ENCODE measurements around the gene GFM1. TPM values are rescaled to one million over a fixed set of nuclear protein-coding genes. Genes with fewer than 3 reads are reported as not detected.

Gene GFM1
- total RNA-seq, 1 experiment from 2014 or later: 53.0 TPM

GRCh38 chr3:158668506-158668905 lies 24.2 kb downstream of the GFM1 start:
- no peaks in the 10 kb centered on the region for H3K4me1 ChIP-seq (ENCODE audit: insufficient read depth, low read length, poor library complexity, severe bottlenecking)
- intact Hi-C loops (cut with micrococcal nuclease; ENCODE audit: unreplicated experiment): no loop called here
- no peak overlapping the region for H3K4me3 ChIP-seq (ENCODE audit: low read depth, low read length, poor library complexity, severe bottlenecking)
- H3K27ac ChIP-seq (ENCODE audit: low read depth, low read length, poor library complexity, severe bottlenecking): no peak overlapping the region
- no peaks in the 10 kb centered on the region for H3K9me3 ChIP-seq (ENCODE audit: low read depth, low read length, poor library complexity, severe bottlenecking)
- no peaks in the 10 kb centered on the region for H3K27me3 ChIP-seq (replicated peaks; ENCODE audit: insufficient read depth, low read depth, low read length, poor library complexity)
- H3K36me3 ChIP-seq (ENCODE audit: insufficient read depth, low read length, poor library complexity, severe bottlenecking): peaks cover 21% of the 10 kb centered on the region
- DNase-seq (ENCODE audit: low spot score): no peak
- CTCF ChIA-PET: no interaction called here
- POLR2A ChIA-PET (ENCODE audit: low non-redundant PET): no interaction called here
- no peak for TF ChIP-seq EZH2 (IDR thresholded peaks at IDR 0.05; ENCODE audit: borderline replicate concordance, low read depth, low read length, poor library complexity, severe bottlenecking)
- TF ChIP-seq, protein P1, sequence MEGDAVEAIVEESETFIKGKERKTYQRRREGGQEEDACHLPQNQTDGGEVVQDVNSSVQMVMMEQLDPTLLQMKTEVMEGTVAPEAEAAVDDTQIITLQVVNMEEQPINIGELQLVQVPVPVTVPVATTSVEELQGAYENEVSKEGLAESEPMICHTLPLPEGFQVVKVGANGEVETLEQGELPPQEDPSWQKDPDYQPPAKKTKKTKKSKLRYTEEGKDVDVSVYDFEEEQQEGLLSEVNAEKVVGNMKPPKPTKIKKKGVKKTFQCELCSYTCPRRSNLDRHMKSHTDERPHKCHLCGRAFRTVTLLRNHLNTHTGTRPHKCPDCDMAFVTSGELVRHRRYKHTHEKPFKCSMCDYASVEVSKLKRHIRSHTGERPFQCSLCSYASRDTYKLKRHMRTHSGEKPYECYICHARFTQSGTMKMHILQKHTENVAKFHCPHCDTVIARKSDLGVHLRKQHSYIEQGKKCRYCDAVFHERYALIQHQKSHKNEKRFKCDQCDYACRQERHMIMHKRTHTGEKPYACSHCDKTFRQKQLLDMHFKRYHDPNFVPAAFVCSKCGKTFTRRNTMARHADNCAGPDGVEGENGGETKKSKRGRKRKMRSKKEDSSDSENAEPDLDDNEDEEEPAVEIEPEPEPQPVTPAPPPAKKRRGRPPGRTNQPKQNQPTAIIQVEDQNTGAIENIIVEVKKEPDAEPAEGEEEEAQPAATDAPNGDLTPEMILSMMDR (conservative IDR thresholded peaks at IDR 0.05; ENCODE audit: low read depth, low read length): no peak
- BruUV-seq (replicated peaks): no TSS peak

- no TSS peak for BruUV-seq (replicated peaks)
- TF ChIP-seq, protein P1 (conservative IDR thresholded peaks at IDR 0.05; ENCODE audit: low read depth, low read length): no peak
- no peak for TF ChIP-seq EZH2 (IDR thresholded peaks at IDR 0.05; ENCODE audit: borderline replicate concordance, low read depth, low read length, poor library complexity, severe bottlenecking)
- H3K9me3 ChIP-seq (ENCODE audit: low read depth, low read length, poor library complexity, severe bottlenecking): no peaks in the 10 kb centered on the region
- H3K36me3 ChIP-seq (ENCODE audit: insufficient read depth, low read length, poor library complexity, severe bottlenecking): peaks cover 7% of the 10 kb centered on the region
- peak overlapping the region; percentile 9 for H3K27ac ChIP-seq (ENCODE audit: low read depth, low read length, poor library complexity, severe bottlenecking)
- ChIA-PET CTCF (no interaction called here), POLR2A (ENCODE audit: low non-redundant PET) (no interaction called here)
- no peak for DNase-seq (ENCODE audit: low spot score)
- H3K4me3 ChIP-seq (ENCODE audit: low read depth, low read length, poor library complexity, severe bottlenecking): peak overlapping the region; percentile 40
- H3K27me3 ChIP-seq (replicated peaks; ENCODE audit: insufficient read depth, low read depth, low read length, poor library complexity): no peaks in the 10 kb centered on the region
- no peaks in the 10 kb centered on the region for H3K4me1 ChIP-seq (ENCODE audit: insufficient read depth, low read length, poor library complexity, severe bottlenecking)
- intact Hi-C loops (cut with micrococcal nuclease; ENCODE audit: unreplicated experiment): no loop called here
Measured at GRCh38 chr3:158671821-158672214, 27.5 kb downstream of the GFM1 start.

- no peaks in the 10 kb centered on the region for H3K27me3 ChIP-seq (replicated peaks; ENCODE audit: insufficient read depth, low read depth, low read length, poor library complexity)
- peak within 1 kb of the TSS; percentile 9 for H3K27ac ChIP-seq (ENCODE audit: low read depth, low read length, poor library complexity, severe bottlenecking)
- ChIA-PET POLR2A (ENCODE audit: low non-redundant PET) (no interaction called here), CTCF (no interaction called here)
- H3K4me3 ChIP-seq (ENCODE audit: low read depth, low read length, poor library complexity, severe bottlenecking): peak within 1 kb of the TSS; percentile 40
- intact Hi-C loops (cut with micrococcal nuclease; ENCODE audit: unreplicated experiment): no loop called here
- H3K4me1 ChIP-seq (ENCODE audit: insufficient read depth, low read length, poor library complexity, severe bottlenecking): no peaks in the 10 kb centered on the region
- no TSS peak for BruUV-seq (replicated peaks)
- no peak for TF ChIP-seq EZH2 (IDR thresholded peaks at IDR 0.05; ENCODE audit: borderline replicate concordance, low read depth, low read length, poor library complexity, severe bottlenecking)
- TF ChIP-seq, protein P1 (conservative IDR thresholded peaks at IDR 0.05; ENCODE audit: low read depth, low read length): peak; percentile 59
- no peaks in the 10 kb centered on the region for H3K9me3 ChIP-seq (ENCODE audit: low read depth, low read length, poor library complexity, severe bottlenecking)
- peak; percentile 80 for DNase-seq (ENCODE audit: low spot score)
- H3K36me3 ChIP-seq (ENCODE audit: insufficient read depth, low read length, poor library complexity, severe bottlenecking): peaks cover under 1% of the 10 kb centered on the region
Measured at GRCh38 chr3:158672215-158673176, 28.2 kb downstream of the GFM1 start, which contains the start of gene LXN. Gene LXN, minus strand, starts transcription at chr3:158672648. Its CDS starts 170 bp downstream, at chr3:158672478.
